Parathyroid adenoma (tissue), 2 donors: ENCODE data around the gene AKAP10.

Source experiments
- H2AFZ ChIP-seq: fragments of 300-600 bp; sonication (generic); one replicate; pipeline ENCODE4 v1.7.0; 2017; ENCODE audit warnings: antibody characterized with exemption, mild to moderate bottlenecking
- H3K27ac ChIP-seq: fragments of 300-600 bp; sonication (generic); one replicate; pipeline ENCODE4 v1.7.0; 2017
- H3K27me3 ChIP-seq: fragments of 300-600 bp; sonication (generic); one replicate; pipeline ENCODE4 v1.7.0; 2017; ENCODE audit warnings: low read length; ENCODE audit not compliant: control insufficient read depth, insufficient read depth
- H3K36me3 ChIP-seq: fragments of 300-600 bp; sonication (generic); one replicate; pipeline ENCODE4 v1.7.0; 2017; ENCODE audit warnings: low read length; ENCODE audit not compliant: control insufficient read depth, insufficient read depth
- H3K4me1 ChIP-seq: fragments of 300-600 bp; sonication (generic); one replicate; pipeline ENCODE4 v1.7.0; 2017; ENCODE audit warnings: control low read depth
- H3K4me2 ChIP-seq: fragments of 300-600 bp; sonication (generic); one replicate; pipeline ENCODE4 v1.7.0; 2017; ENCODE audit warnings: low read length
- H3K4me3 ChIP-seq: fragments of 300-600 bp; sonication (generic); one replicate; pipeline ENCODE4 v1.7.0; 2017; ENCODE audit warnings: low read depth, low read length
- H3K79me2 ChIP-seq: fragments of 300-600 bp; sonication (generic); one replicate; pipeline ENCODE4 v1.7.0; 2017; ENCODE audit warnings: control low read depth
- H3K9ac ChIP-seq: fragments of 300-600 bp; sonication (generic); one replicate; pipeline ENCODE4 v1.7.0; 2017; ENCODE audit warnings: mild to moderate bottlenecking
- H3K9me3 ChIP-seq: fragments of 300-600 bp; sonication (generic); one replicate; pipeline ENCODE4 v1.7.0; 2017; ENCODE audit warnings: low read length; ENCODE audit not compliant: control insufficient read depth
- TF ChIP-seq, protein P1 (sequence below): fragments of 300-600 bp; sonication (generic); IDR thresholded peaks from one replicate; pipeline ENCODE4 v1.7.0; 2017; ENCODE audit warnings: antibody characterized with exemption, mild to moderate bottlenecking
- donor health status: primary hyperparathyroidism.

AKAP10 gene

DNA sequence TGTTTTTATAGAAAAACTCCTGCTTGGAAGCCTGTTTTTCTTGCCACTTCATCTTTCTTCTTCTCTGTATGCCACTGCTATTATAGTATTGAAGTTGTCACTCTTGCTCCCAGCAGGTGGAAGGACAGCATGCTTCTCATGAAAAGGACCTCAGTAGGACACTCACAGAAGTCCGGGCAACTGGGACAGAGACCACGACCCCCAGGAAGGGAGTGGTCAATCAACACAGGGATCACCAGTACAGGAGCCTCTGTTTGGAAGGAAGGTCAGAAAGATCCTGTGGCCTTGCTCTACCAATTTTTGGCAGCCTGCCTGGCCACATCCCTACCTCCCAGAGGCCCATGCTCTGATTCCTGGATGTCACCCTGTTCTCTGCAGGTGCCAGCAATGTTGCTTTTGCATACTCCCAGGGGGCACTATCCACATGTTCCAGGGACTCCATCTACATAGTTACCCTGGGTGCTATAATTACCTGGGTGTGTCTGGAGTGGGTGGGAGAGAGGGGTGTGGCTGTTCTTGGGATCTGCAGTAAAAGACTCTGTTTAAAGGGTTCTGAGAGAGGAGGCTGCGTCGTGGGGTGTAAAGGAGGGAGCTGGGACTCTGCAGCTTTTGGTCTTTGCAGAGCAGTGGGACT lies 13.7 kb upstream of the AKAP10 start:
- no peaks in the 10 kb centered on the region for H3K79me2 ChIP-seq
- H3K4me3 ChIP-seq, result no peak overlapping the region
- no peaks in the 10 kb centered on the region for H3K27me3 ChIP-seq
- no peaks in the 10 kb centered on the region for H3K36me3 ChIP-seq
- H2AFZ ChIP-seq, result no peak overlapping the region
- no peaks in the 10 kb centered on the region for H3K4me1 ChIP-seq
- no peak overlapping the region for H3K9ac ChIP-seq
- H3K9me3 ChIP-seq, result no peaks in the 10 kb centered on the region
- H3K27ac ChIP-seq, result no peak overlapping the region
- H3K4me2 ChIP-seq, result no peak overlapping the region
- TF ChIP-seq, protein P1, sequence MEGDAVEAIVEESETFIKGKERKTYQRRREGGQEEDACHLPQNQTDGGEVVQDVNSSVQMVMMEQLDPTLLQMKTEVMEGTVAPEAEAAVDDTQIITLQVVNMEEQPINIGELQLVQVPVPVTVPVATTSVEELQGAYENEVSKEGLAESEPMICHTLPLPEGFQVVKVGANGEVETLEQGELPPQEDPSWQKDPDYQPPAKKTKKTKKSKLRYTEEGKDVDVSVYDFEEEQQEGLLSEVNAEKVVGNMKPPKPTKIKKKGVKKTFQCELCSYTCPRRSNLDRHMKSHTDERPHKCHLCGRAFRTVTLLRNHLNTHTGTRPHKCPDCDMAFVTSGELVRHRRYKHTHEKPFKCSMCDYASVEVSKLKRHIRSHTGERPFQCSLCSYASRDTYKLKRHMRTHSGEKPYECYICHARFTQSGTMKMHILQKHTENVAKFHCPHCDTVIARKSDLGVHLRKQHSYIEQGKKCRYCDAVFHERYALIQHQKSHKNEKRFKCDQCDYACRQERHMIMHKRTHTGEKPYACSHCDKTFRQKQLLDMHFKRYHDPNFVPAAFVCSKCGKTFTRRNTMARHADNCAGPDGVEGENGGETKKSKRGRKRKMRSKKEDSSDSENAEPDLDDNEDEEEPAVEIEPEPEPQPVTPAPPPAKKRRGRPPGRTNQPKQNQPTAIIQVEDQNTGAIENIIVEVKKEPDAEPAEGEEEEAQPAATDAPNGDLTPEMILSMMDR, result no peak

DNA sequence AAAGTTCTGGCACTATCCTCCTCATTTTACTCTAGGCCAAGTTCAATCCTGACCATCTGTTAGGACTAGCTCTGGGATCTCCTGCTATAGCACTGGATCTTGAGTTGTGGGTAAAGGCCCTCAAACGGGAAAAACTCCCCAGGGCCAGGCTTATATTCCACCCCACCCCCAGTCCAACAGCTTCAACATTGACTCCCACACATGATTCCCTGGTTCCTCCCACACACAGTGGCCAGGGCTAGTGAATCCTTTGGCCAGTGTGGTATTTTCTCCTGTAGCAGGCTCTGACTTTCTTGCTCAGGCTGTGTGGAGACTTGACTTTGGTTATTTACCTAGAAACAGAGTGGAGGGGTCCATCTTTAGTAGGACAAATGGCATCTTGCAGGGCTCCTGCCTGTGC lies 10.3 kb upstream of the AKAP10 start:
- Histone ChIP-seq H2AFZ (no peak overlapping the region), H3K9me3 (no peaks in the 10 kb centered on the region), H3K36me3 (no peaks in the 10 kb centered on the region), H3K27ac (no peak overlapping the region), H3K9ac (no peak overlapping the region), H3K4me1 (no peaks in the 10 kb centered on the region), H3K27me3 (no peaks in the 10 kb centered on the region), H3K79me2 (no peaks in the 10 kb centered on the region), H3K4me2 (no peak overlapping the region), H3K4me3 (no peak overlapping the region)
- TF ChIP-seq, protein P1, result no peak

DNA sequence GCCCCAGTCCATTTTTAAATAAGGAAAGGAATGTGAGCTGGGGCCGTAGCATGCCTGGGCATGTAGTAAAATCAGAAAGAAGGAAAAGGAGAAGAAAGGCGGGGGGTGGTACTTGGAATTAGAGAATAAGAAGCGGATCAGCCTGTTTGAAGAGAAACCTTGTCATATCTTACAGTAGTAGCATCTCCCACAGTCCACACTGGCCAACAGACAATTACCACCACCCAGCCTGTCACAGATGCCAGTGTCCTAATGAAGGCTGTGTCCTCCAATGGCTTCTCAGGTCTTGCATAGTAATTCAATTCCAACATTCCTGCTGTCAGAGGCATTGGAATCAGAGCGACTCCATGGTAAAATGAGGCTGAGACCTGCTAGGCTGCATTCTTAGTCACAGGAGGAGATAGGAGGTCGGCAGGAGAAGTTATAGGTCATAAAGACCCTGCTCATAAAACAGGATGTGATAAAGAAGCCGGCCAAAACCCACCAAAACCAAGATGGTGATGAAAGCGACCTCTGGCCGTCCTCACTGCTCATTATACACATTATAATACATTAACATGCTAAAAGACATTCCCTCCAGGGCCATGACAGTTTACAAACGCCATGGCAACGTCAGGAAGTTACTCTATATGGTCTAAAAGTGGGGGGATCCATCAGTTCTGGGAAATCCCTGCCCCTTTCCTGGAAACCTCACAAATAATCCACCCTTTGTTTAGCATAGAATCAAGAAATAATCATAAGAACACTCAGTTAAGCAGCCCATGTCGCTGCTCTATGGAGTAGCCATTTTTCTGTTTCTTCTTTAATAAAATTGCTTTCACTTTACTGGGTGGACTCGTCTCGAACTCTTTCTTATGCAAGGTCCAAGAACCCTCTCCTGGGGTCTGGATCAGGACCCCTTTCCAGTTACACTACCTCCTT lies 9.6 kb upstream of the AKAP10 start:
- Histone ChIP-seq H3K9ac (no peak overlapping the region), H2AFZ (no peak overlapping the region)

DNA sequence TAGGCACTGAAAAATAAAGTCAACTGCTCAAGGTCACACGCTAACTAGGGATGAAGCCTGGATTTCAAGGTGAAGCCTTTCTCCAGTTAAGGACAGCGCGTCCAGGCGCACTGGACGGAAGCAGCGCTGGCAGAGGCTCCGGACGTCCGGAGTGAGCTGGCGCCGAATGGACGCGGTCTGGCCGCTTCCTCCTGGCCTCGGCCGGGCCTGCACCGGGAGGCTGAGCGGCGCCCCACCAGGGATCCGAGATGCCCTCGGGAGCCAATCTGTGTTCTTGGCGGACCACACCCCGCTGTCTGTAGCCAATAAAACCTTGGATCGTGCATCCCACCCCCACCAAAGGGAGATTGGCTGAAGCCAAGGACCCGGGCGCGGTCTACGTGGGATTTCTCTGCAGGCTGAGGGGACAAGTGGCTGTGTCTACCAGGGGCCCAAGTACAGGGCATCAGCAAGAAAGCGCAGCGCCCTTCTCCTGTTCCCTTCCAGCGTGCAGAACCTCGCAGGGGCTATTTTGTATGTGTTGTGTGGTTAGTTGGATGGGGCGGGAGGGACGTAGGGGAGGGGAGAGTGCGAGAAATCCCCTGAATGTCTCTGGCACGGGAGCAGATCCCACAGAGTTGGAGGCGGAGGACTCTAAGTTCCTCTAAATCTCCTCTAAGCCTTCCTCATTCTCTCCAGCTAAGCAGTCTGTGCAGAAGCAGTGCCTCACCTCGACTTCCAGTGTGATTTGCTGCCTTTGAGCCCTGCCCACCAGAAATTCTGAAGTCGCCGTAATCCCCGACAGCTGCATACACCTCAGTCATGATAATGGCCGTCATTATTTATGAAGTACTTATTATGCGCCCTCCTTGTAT lies 2.5 kb upstream of the AKAP10 start:
- H3K4me1 ChIP-seq, result peaks cover 4% of the 10 kb centered on the region
- H3K9ac ChIP-seq, result no peak overlapping the region
- H3K9me3 ChIP-seq, result no peaks in the 10 kb centered on the region
- no peak overlapping the region for H2AFZ ChIP-seq
- no peak overlapping the region for H3K4me3 ChIP-seq
- no peaks in the 10 kb centered on the region for H3K27me3 ChIP-seq
- H3K36me3 ChIP-seq, result no peaks in the 10 kb centered on the region
- H3K27ac ChIP-seq, result no peak overlapping the region
- H3K4me2 ChIP-seq, result no peak overlapping the region
- TF ChIP-seq, protein P1, result no peak
- peaks cover 16% of the 10 kb centered on the region for H3K79me2 ChIP-seq

More for the DNA sequence above, 9.6 kb upstream of the AKAP10 start:
- Histone ChIP-seq H3K4me2 (no peak overlapping the region), H3K4me1 (no peaks in the 10 kb centered on the region), H3K79me2 (no peaks in the 10 kb centered on the region), H3K36me3 (no peaks in the 10 kb centered on the region), H3K27ac (no peak overlapping the region), H3K9me3 (no peaks in the 10 kb centered on the region), H3K27me3 (no peaks in the 10 kb centered on the region), H3K4me3 (no peak overlapping the region)
- TF ChIP-seq, protein P1, result no peak
